Mammary epithelial cell (primary cell): Measurements from ENCODE around the gene FERMT3.

ENCODE experiments used
- EZH2 ChIP-seq: IDR thresholded peaks from 2 replicates; pipeline ENCODE4 v1.6.1; 2012; ENCODE audit warnings: low read length, inconsistent platforms, borderline replicate concordance
- TF ChIP-seq, protein P1 (sequence below), 2 donors: IDR thresholded peaks in 1 of 2; conservative IDR thresholded peaks in 1 of 2; 2 replicates each; pipeline ENCODE4 v1.5.1; 2011 to 2012; ENCODE audit warnings: inconsistent platforms in 2 of 2, low read length in 2 of 2, mild to moderate bottlenecking in 2 of 2, control low read depth in 1 of 2, low read depth in 1 of 2; ENCODE audit not compliant: insufficient read depth in 1 of 2; ENCODE audit errors: extremely low read depth in 1 of 2

DNA sequence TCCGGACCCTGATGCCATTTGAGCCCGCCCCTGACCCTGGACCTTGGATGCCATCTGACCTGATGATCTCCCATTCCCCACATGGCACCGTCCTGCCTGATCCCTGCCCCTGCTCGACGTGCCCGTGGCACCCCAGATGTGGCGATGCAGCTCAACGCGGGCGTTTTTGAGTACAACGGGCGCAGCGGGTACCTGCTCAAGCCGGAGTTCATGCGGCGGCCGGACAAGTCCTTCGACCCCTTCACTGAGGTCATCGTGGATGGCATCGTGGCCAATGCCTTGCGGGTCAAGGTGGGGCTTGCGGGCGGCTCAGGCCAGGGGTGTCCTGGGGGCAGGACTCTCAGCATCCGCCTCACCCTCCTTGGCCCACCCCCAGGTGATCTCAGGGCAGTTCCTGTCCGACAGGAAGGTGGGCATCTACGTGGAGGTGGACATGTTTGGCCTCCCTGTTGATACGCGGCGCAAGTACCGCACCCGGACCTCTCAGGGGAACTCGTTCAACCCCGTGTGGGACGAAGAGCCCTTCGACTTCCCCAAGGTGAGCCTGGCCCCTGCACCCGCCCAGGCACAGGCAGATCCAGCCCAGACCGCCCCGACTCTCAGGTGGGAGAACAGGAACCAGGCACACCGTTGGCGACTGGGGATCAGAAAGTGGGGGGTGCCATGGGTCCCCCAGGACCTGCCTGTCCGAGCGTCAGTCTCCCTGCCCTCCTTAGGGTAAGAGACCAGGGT, 55.9 kb downstream of the FERMT3 start:
- TF ChIP-seq, protein P1, sequence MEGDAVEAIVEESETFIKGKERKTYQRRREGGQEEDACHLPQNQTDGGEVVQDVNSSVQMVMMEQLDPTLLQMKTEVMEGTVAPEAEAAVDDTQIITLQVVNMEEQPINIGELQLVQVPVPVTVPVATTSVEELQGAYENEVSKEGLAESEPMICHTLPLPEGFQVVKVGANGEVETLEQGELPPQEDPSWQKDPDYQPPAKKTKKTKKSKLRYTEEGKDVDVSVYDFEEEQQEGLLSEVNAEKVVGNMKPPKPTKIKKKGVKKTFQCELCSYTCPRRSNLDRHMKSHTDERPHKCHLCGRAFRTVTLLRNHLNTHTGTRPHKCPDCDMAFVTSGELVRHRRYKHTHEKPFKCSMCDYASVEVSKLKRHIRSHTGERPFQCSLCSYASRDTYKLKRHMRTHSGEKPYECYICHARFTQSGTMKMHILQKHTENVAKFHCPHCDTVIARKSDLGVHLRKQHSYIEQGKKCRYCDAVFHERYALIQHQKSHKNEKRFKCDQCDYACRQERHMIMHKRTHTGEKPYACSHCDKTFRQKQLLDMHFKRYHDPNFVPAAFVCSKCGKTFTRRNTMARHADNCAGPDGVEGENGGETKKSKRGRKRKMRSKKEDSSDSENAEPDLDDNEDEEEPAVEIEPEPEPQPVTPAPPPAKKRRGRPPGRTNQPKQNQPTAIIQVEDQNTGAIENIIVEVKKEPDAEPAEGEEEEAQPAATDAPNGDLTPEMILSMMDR (conservative IDR thresholded peaks at IDR 0.05 in 1 of 2, IDR thresholded peaks at IDR 0.05 in 1 of 2; ENCODE audit: extremely low read depth in 1 of 2, insufficient read depth in 1 of 2, low read depth in 1 of 2, low read length in 2 of 2) = no peak
- TF ChIP-seq EZH2 = no peak
